ENCODE measurements around the gene FMO2.

DNA sequence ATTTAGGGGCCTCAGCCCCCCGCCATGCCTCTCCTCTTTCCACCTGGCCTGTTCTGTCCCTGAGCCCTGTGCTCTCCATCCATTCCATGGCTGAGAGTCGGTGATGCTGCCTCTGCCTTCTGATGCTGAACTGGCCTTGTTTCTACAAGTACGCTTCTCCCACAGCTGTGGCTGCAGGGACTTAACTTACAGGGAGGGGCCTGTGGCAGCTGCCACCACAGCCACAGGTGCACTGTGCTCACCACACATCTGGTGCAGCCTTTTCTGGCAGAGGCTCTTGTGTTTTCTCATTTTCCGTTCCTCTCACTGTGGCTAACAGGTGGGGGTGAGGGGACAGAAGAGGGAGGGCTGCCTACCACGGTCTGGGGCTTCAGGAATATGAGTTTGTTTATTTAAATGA is 67.4 kb downstream of the FMO2 start:
- no peak for TF ChIP-seq TAF1 (IDR thresholded peaks at IDR 0.05; ENCODE audit: borderline replicate concordance, low read depth, low read length)
- TF ChIP-seq POLR2AphosphoS5 (IDR thresholded peaks at IDR 0.05; ENCODE audit: low read depth, low read length) = no peak
- no peak for TF ChIP-seq POLR2A (IDR thresholded peaks at IDR 0.05; ENCODE audit: low read depth, low read length)
